Activated CD8-positive, alpha-beta T cell treated with anti-CD3 and anti-CD28 coated beads for 36 hours (primary cell): ENCODE data around the gene PLEKHA7. TPM values are rescaled to one million over a fixed set of nuclear protein-coding genes. Genes with fewer than 3 reads are reported as not detected.
A peak's percentile ranks its signal among the peaks of the same experiment; 100 is the strongest.

Experiments
- ATAC-seq: fragments of 200-7000 bp; cut with Tn5 transposase; one replicate; pipeline ENCODE4 v1.10.0; 2021; ENCODE audit warnings: mild to moderate bottlenecking, moderate library complexity
- CTCF ChIA-PET: fragments of 350-600 bp; sonication (Branson Sonifier 250); formaldehyde crosslinking; loops from one replicate; lab custom pipeline; 2021; ENCODE audit warnings: antibody characterized with exemption; lab: Charles Lee
- POLR2A ChIA-PET: fragments of 350-600 bp; sonication (Branson Sonifier 250); formaldehyde crosslinking; loops from one replicate; lab custom pipeline; 2021; ENCODE audit warnings: antibody characterized with exemption; lab: Charles Lee
- DNase-seq: peaks from one replicate; pipeline ENCODE4 v3.0.0-alpha.2; 2020
- H3K27ac Mint-ChIP-seq: one replicate; pipeline ENCODE4 v1.8.0; 2021; ENCODE audit warnings: mild to moderate bottlenecking, mixed read lengths
- H3K27me3 Mint-ChIP-seq: one replicate; pipeline ENCODE4 v1.8.0; 2021; ENCODE audit warnings: mixed read lengths
- H3K36me3 Mint-ChIP-seq: one replicate; pipeline ENCODE4 v1.8.0; 2021; ENCODE audit warnings: low read depth, mixed read lengths
- H3K4me1 Mint-ChIP-seq: one replicate; pipeline ENCODE4 v1.8.0; 2021; ENCODE audit warnings: low read depth, mixed read lengths
- H3K4me3 Mint-ChIP-seq: one replicate; pipeline ENCODE4 v1.8.0; 2021; ENCODE audit warnings: mild to moderate bottlenecking, moderate library complexity, mixed read lengths
- H3K9me3 Mint-ChIP-seq: one replicate; pipeline ENCODE4 v1.8.0; 2021; ENCODE audit warnings: mixed read lengths
- intact Hi-C: fragments of 100-400 bp; cut with micrococcal nuclease; formaldehyde crosslinking; loops from one replicate; pipeline ENCODE4 v1.10.0; 2022
- total RNA-seq, 2 experiments: library from RNA; stranded (reverse); gene quantifications; one replicate each; pipeline ENCODE4 v1.2.3, GENCODE V29; 2021
- TF ChIP-seq, protein P1 (sequence below): fragments of 200-600 bp; IDR thresholded peaks from one replicate; pipeline ENCODE4 v1.8.0; 2022; ENCODE audit warnings: antibody characterized with exemption, mild to moderate bottlenecking

The PLEKHA7 gene
- total RNA-seq, 2 experiments from 2014 or later = 6.0 to 6.6 TPM

DNA sequence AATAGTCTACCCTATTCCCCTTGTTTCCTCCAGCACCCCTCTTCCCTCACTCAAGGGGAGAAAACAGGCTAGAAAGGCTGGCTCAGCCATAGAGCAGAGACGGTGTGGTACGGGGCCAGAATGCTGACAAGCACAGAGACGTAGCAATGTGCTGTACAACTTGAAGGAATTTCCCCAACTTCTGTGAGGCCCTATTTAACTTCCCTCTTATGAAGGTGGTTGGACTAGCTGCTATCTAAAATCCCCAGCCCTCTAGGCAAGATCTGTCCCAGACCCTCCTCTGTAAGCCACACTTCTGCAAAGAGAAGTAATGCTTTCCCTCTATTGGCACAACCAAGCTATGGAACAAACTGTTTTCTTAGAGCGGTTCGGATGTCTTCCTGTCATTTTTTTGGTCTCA, 37.8 kb downstream of the PLEKHA7 start:
- H3K4me1 Mint-ChIP-seq = no peaks in the 10 kb centered on the region
- ChIA-PET CTCF (interaction anchor here (0.7 to 1.3 kb wide), 4 partner anchors 39 to 156 kb away, joined by 3 to 4 read pairs (median 3); no protein-coding TSS in a partner anchor), POLR2A (no interaction called here)
- no peak overlapping the region for H3K4me3 Mint-ChIP-seq
- no peaks in the 10 kb centered on the region for H3K9me3 Mint-ChIP-seq
- H3K36me3 Mint-ChIP-seq = no peaks in the 10 kb centered on the region
- peaks cover 5% of the 10 kb centered on the region for H3K27me3 Mint-ChIP-seq
- ATAC-seq = no peak
- DNase-seq = no peak
- TF ChIP-seq, protein P1, sequence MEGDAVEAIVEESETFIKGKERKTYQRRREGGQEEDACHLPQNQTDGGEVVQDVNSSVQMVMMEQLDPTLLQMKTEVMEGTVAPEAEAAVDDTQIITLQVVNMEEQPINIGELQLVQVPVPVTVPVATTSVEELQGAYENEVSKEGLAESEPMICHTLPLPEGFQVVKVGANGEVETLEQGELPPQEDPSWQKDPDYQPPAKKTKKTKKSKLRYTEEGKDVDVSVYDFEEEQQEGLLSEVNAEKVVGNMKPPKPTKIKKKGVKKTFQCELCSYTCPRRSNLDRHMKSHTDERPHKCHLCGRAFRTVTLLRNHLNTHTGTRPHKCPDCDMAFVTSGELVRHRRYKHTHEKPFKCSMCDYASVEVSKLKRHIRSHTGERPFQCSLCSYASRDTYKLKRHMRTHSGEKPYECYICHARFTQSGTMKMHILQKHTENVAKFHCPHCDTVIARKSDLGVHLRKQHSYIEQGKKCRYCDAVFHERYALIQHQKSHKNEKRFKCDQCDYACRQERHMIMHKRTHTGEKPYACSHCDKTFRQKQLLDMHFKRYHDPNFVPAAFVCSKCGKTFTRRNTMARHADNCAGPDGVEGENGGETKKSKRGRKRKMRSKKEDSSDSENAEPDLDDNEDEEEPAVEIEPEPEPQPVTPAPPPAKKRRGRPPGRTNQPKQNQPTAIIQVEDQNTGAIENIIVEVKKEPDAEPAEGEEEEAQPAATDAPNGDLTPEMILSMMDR = no peak
- no peak overlapping the region for H3K27ac Mint-ChIP-seq
- intact Hi-C loops = no loop called here

DNA sequence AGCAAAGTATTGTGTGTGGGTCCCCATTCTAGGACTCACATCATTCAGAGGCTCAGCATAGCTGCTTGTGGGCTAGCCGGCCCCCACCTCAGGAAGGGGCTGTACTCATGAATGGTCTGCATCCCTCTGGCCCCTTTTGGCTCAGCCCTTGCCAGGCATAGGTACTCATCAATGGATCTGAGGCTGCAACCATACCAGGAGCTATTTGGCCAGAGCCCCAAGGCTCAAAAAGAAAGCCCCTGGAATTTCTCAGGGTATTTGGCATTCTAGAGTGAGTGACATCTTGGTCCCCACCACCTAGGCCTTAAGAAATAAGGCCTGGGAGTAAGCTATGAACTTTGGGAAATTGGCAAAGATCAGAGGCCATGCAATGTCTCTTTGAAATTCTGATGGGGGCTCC, 38.3 kb downstream of the PLEKHA7 start:
- Mint-ChIP-seq H3K4me1 (no peaks in the 10 kb centered on the region), H3K4me3 (no peak overlapping the region), H3K27me3 (peaks cover 5% of the 10 kb centered on the region), H3K9me3 (no peaks in the 10 kb centered on the region), H3K36me3 (no peaks in the 10 kb centered on the region), H3K27ac (no peak overlapping the region)
- TF ChIP-seq, protein P1 = no peak
- ATAC-seq (no peak), DNase-seq (no peak)
- intact Hi-C loops = no loop called here
- ChIA-PET POLR2A (no interaction called here), CTCF (interaction anchor here (0.7 to 1.3 kb wide), 5 partner anchors 39 to 190 kb away, joined by 3 to 4 read pairs (median 3); no protein-coding TSS in a partner anchor)

DNA sequence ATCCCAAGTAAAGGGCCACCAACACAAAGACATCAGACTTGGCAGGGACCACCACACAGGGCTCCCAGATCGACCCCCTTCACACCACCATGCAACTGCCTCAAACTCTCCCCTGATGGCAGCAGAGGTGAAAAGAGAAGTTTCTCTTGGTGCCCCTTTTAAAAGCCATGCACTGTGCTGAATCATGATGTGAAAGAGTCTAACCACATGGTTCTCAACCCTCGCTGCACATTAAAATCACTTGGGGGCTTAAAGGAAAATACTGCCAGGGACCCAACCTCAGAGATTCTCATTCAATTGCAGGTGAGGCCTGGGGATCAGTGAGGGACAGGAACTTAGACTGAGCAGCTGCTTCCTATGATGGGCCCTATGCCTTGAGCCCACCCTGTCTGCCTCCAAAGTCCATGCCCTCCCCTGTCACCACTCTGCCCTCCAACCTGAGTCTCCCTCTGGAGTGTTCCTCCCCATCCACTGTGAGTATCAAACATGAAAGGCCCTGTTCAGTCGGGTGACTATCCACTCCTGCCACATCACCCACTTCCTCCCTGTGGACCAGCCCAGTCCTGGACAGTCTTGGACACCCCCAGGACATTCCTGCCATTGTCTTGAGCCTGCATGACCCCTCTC, 40.8 kb downstream of the PLEKHA7 start:
- H3K9me3 Mint-ChIP-seq = no peaks in the 10 kb centered on the region
- DNase-seq = no peak
- no peaks in the 10 kb centered on the region for H3K36me3 Mint-ChIP-seq
- no peak overlapping the region for H3K4me3 Mint-ChIP-seq
- no peak for ATAC-seq
- intact Hi-C loops = no loop called here
- no peak overlapping the region for H3K27ac Mint-ChIP-seq
- ChIA-PET POLR2A (no interaction called here), CTCF (no interaction called here)
- H3K4me1 Mint-ChIP-seq = peaks cover 13% of the 10 kb centered on the region
- TF ChIP-seq, protein P1 = no peak
- peaks cover 5% of the 10 kb centered on the region for H3K27me3 Mint-ChIP-seq

DNA sequence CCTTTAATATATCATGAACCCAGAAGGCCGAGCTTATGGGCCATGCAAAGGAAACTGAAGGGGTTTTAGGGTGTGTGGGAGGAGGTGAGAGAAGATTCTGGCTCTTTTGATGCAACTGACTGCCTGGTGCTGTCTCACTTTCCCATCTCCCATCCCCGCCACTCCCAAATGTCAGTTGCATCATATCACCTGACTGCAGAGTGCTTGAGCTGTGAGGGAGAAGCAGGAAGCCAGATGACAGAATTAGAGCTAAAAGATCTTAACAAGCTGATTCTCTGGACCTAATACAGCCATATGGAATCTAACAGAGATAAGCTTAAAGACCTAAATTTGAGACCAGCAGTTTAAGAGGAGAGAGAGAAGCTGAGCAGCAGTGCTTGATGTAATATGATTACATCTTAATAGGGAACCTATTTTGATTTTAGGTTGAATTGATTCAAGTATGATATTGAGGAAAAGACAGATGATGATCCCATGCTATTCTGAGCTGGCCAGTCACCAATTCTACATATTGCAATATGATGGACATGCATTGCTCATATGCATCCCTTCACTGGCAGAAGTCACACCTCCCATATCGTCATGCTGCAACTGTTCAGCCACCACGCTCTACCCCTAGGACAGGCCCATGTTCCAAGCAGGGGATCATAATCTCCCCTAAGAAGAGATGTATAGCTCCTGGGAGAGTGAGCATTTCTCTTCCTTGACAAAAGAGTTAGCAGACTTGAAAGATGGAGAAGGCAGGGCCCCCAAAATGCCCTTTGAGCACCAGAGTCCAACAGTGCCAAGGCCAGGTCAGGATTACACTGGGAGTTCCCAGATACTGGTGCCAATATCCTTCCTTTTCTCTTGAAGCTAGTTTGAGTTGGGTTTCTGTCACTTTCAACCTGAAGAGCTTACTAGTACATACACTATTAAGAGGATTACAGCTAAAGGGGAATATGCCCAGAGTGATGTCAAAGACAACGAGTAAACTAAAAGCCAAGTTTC, 44.9 kb downstream of the PLEKHA7 start:
- TF ChIP-seq, protein P1 = no peak
- intact Hi-C loops = no loop called here
- ChIA-PET CTCF (interaction anchor here (1.0 to 1.1 kb wide), 2 partner anchors 23 to 46 kb away, joined by 3 to 4 read pairs; no protein-coding TSS in a partner anchor), POLR2A (interaction anchor here (0.6 kb wide), 2 partner anchors 31 to 108 kb away, joined by 3 to 4 read pairs; partner anchors contain the start of gene RPS13)
- Mint-ChIP-seq H3K9me3 (no peaks in the 10 kb centered on the region), H3K27me3 (no peaks in the 10 kb centered on the region), H3K27ac (no peak overlapping the region), H3K4me1 (peaks cover 17% of the 10 kb centered on the region), H3K36me3 (no peaks in the 10 kb centered on the region), H3K4me3 (no peak overlapping the region)
- ATAC-seq (peak; percentile 82), DNase-seq (peak; percentile 53)
